ENCODE measurements around the gene UBE2J2.

Gene UBE2J2

GRCh38 chr1:1309251-1310108 is 35.8 kb upstream of the UBE2J2 start:
- no peak for DNase-seq

- DNase-seq: no peak
Measured at GRCh38 chr1:1308756-1309250, 35.1 kb upstream of the UBE2J2 start.

GRCh38 chr1:1307923-1308755 is 34.5 kb upstream of the UBE2J2 start, which contains the start of the genes ACAP3 and PUSL1:
TSS of gene ACAP3 (minus strand) at chr1:1307930. CDS start at chr1:1307815, 115 bp downstream.
TSS of gene PUSL1 (plus strand) at chr1:1308597. CDS start at chr1:1308644, 47 bp downstream.
- DNase-seq: peak; percentile 58

- DNase-seq: no peak
Measured at GRCh38 chr1:1307261-1307922, 33.7 kb upstream of the UBE2J2 start.

- DNase-seq: no peak
Measured at GRCh38 chr1:1306661-1307260, 33.1 kb upstream of the UBE2J2 start.

- DNase-seq: no peak
Measured at GRCh38 chr1:1306070-1306660, 32.5 kb upstream of the UBE2J2 start.

- no peak for DNase-seq
Measured at GRCh38 chr1:1305300-1306069, 31.8 kb upstream of the UBE2J2 start.

- DNase-seq: no peak
Measured at GRCh38 chr1:1304331-1305299, 31.0 kb upstream of the UBE2J2 start.

GRCh38 chr1:1303736-1304135 is 30.1 kb upstream of the UBE2J2 start:
- no peak for DNase-seq

GRCh38 chr1:1302951-1303509 is 29.4 kb upstream of the UBE2J2 start:
- no peak for DNase-seq

GRCh38 chr1:1302006-1302430 is 28.4 kb upstream of the UBE2J2 start:
- DNase-seq: no peak

GRCh38 chr1:1300352-1300739 is 26.7 kb upstream of the UBE2J2 start:
- DNase-seq: no peak

GRCh38 chr1:1299686-1300351 is 26.2 kb upstream of the UBE2J2 start:
- no peak for DNase-seq

- DNase-seq: no peak
Measured at GRCh38 chr1:1298861-1299685, 25.4 kb upstream of the UBE2J2 start.

GRCh38 chr1:1297802-1298424 is 24.3 kb upstream of the UBE2J2 start:
- no peak for DNase-seq

GRCh38 chr1:1296070-1297061 is 22.7 kb upstream of the UBE2J2 start:
- DNase-seq: no peak

Data from NCI-H2081 treated with DMSO at 0.1 percent for 48 hours (cell line).